NCI-H146 treated with DMSO at 0.1 percent for 48 hours (cell line): Measurements from ENCODE around the gene TAF9B.
"Not testable (repeated sequence)": the region's sequence is repeated elsewhere in the genome, so short reads cannot be mapped to it uniquely, and the experiment has no call there.

Experiments used
- DNase-seq: peaks from one replicate; lab custom pipeline; 2025; ENCODE audit not compliant: unreplicated experiment; lab: John Stamatoyannopoulos, UW

The TAF9B gene

GRCh38 chrX:78139160-78140123, at the start of gene TAF9B:
TSS of gene TAF9B (minus strand) at chrX:78139650. CDS start at chrX:78139611, 39 bp downstream.
- peak; percentile 72 for DNase-seq

- DNase-seq, result no peak
Observed at GRCh38 chrX:78182881-78183280, 43.4 kb upstream of the TAF9B start.

- no peak for DNase-seq
Observed at GRCh38 chrX:78181307-78181706, 41.9 kb upstream of the TAF9B start.

DNA sequence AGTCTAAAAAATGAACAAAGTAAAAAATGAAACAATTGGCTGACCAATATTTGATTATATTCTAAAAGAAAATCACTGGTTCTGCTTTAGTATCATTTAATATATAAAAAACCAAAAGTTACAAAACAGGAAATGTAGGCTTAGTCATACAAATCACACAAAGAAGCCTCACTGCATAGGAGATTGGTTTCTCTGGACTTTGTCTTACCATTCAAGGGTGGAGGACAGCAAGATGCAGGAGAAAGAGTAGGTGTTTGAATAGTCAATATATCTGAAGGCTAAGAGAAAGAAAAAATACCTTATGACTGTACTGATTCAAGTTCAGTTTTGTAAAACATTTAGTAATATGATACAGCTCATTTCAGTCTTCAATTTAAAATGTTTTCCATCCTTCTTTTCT, 28.6 kb upstream of the TAF9B start:
- no peak for DNase-seq

- no peak for DNase-seq
Observed at GRCh38 chrX:78165425-78165824, 26.0 kb upstream of the TAF9B start.

GRCh38 chrX:78163175-78163574, 23.7 kb upstream of the TAF9B start:
- not testable (repeated sequence) for DNase-seq

DNA sequence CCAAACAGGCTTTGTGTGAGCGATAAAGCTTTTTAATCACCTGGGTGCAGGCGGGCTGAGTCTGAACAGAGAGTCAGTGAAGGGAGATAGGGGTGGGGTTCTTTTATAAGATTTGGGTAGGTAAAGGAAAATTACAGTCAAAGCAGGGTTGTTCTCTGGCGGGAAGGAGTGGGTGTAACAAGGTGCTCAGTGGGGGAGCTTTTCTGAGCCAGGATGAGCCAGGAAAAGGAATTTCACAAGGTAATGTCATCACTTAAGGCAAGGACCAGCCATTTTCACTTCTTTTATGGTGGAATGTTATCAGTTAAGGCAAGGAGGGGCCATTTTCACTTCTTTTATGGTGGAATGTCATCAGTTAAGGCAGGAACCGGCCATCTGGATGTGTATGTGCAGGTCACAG, 21.3 kb upstream of the TAF9B start:
- DNase-seq, result not testable (repeated sequence)

DNA sequence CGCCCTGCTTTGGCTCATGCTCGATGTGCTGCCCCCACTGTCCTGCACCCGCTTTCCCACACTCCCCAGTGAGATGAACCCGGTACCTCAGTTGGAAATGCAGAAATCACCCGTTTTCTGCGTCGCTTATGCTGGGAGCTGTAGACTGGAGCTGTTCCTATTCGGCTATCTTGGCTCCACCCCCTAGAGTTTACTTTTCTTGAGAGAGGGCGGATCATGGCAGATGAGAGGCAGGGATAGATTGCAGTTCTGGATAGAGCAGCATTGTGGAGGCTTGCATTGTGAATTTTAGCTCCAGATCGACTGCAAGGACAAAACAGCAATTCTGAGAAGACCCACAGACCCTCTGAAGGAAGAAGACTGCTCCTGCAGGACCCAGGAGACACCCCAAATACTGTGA, 18.4 kb upstream of the TAF9B start:
- DNase-seq, result not testable (repeated sequence)

DNA sequence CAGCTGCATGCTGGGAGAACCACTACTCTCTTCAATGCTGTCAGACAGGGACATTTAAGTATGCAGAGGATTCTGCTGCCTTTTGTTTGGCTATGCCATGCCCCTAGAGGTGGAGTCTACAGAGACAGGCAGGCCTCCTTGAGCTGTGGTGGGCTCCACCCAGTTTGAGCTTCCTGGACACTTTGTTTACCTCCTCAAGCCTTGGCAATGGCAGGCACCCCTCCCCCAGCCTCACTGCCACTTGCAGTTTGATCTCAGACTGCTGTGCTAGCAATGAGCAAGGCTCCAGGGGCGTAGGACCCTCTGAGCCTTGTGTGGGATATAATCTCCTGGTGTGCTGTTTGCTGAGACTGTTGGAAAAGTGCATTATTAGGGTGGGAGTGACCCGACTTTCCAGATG, 17.9 kb upstream of the TAF9B start:
- not testable (repeated sequence) for DNase-seq

DNA sequence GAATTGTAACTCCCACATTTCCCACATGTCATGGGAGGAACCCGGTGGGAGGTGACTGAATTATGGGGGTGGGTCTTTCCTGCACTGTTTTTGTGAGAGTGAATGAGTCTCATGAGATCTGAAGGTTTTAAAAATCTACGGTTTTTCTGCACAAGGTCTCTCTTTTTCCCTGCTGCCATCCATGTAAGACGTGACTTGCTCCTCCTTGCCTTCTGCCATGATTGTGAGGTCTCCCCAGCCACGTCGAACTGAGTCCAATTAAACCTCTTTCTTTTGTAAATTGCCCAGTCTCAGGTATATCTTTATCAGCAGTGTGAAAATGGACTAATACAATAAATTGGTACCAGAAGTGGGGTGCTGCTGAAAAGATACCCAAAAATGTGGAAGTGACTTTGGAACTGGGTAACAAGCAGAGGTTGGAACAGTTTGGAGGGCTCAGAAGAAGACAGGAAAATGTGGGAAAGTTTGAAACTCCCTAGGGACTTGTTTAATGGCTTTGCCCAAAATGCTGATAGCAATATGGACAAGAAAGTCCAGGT, 7.6 kb upstream of the TAF9B start:
- DNase-seq, result not testable (repeated sequence)

DNA sequence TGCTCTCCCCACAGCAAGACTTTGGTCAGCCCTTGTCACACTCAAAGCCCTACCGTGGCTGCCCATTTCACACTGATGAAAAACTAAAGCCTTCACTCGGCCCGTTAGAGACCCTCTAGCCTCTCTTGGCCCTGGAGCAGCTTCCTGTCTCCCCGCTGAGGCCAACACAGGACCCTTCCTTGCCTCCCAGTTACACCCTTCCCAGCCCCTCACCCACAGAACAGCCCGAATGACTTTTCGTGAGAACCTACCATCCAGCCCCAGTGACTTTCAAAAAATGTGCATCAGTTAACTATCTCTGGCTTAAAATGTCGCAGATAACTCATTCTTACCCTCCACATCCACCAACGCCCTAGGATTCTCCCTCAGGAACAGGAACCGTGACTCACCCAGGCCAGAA, 756 bp upstream of the TAF9B start:
- no peak for DNase-seq

DNA sequence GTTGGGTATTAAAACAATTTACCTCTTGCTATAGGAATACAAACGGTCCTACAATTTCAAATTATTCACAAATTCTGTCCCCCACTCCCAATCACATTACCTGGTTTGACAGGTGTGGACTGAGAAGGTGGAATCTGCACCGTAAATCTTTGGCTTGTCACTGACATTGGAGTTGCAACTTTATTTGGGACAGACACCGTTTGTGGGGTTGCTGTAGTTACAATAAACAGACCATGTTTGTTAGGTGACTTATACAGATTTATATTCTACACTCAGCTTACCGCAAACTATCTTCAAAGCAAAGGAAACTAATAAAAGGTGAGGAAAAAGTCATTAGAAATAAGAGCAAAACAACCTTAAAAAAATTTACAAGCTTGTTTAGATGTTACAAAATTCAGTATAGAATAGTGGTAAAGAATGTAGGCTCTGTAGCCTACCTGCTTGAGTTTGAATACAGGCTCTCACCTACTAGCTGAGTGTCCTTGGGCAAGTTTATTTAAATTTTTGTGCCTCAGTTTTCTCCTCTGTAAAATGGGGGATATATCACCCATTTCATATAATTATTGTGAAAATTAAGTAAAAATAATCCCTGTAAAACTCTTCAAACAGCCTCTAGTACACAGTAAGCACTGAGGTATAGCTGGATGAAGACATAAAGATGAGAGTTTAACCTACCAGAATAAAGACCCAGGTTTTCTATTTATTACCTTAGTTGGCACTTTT, 6.1 kb downstream of the TAF9B start:
- no peak for DNase-seq

- no peak for DNase-seq
Observed at GRCh38 chrX:78131117-78131516, 8.3 kb downstream of the TAF9B start.

DNA sequence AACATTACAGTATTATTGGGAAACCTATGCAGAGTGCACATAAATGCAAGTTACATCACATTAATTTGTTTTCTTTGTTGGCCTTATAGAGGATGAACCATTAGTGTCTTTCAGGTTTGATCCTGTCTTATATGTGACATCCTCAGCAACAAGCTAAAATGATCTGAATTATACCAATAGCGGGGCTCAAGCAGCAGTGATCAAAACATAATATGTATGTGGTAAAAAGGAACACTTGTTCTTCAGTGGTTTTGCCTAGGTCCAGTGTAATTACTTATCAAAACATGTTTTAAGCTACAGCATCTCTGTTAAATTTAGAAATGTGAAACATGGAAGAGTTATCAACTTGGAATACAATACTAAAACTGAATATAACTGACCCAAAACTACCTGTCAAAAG, 9.1 kb downstream of the TAF9B start:
- no peak for DNase-seq

DNA sequence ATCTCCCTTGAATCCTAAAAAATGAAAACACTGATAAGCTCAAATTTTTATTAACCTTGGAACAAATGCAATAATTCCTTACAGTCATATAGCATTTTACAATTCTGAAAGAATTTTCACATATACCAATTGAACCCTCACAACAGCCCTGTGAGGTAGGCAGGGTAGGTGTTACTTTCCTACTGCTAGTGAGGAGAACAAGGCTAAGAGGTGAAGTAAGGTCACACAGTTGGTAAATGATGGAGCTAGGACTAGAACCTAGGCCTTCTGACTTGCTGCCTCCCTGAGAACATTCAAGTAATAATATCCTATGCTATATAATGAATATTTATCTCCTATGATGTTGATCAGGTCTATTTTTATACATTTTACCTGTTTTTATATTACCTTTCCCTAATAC, 9.7 kb downstream of the TAF9B start:
- no peak for DNase-seq

DNA sequence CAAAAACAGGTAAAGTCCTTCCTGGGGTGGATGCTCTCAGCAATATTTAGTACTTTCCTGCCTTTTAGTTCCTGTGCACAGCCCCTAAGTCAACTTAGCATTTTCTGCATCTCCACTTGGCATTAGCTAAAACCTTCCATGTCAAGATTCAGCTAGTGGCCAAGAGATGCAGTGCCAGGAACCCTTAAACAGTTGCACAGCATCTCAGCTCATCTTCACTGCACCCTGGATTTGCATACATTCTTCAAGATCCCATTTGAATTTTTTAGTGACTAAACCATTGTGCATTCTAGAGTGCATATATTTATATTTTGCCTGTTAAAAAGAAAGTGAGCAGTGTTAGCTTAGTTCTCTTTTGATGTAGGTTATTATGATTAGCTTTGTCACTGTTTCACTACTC, 13.7 kb downstream of the TAF9B start:
- DNase-seq, result not testable (repeated sequence)

DNA sequence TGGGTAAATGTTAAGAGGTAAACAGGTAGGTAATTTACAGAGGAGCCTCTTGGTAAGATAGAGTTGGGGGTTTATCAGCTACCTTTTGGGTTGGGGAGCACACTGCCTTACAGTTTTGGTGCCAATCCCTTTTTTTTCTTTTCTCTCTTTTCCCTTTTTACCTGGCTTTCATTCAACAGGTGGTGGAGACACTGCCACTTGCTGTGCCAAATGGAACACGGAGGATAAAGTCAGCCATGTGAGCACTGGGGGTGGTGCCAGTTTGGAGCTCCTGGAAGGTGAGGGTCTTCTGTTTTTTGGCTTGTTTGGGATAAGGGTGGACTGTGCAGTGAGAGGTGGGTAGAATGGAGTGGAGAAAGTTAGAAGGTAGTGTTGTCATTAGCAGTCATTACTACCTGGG, 14.3 kb downstream of the TAF9B start:
- no peak for DNase-seq

- DNase-seq, result no peak
Observed at GRCh38 chrX:78124307-78124706, 15.1 kb downstream of the TAF9B start.

GRCh38 chrX:78123190-78123589, 16.3 kb downstream of the TAF9B start:
- no peak for DNase-seq

DNA sequence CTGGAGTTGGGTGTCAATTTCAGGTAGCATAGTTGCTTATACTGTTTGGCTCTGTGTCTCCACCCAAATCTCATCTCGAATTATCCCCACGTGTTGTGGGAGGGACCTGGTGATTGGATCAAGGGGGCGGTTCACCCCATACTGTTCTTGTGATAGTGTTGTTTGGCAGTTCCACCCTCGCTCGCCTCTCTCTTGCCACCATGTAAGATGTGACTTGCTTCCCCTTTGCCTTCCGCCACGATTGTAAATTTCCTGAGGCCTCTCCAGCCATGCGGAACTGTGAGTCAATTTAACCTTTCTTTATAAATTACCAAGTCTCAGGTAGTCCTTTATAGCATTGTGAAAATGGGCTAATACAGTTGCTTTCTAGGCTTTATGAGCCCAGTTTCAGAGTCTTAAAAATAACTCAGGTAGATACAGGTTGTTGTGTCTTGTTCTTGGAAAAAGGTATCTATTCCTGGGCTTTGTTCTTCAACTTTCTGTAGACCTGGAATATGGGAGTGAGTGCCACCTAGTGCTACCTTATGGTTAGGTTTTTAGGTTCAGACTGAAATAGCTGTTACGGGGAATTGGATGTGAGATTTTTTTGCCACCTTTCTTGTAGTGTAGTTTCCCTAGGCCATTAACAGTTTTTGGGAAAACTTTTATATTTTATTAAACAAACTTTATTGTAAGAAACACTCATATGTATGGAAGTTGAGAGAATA, 19.8 kb downstream of the TAF9B start:
- no peak for DNase-seq

DNA sequence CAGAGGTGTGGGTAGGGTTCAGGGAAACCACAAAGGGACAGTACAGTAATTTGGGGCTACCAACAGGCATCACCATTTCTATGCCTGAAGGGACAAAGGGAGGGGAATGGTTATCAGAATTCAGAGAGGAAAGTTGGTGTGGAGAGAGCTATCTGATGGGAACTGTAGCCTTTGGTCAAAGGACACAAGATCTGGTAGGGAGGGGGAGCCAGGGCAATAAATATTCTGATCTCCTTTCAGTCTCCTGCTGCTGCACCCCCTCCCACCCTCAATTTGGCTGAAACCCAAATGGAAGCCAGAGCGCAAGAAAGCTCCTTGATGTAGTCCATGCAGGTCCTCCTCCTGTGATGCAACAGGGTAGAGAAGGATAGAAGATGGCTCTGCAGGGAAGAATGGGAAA, 20.8 kb downstream of the TAF9B start:
- no peak for DNase-seq
